OCI-LY7 (cell line): Measurements from ENCODE around the gene MIB2.

Experiments used
- CTCF ChIP-seq: fragments of 200-600 bp; sonication (generic); conservative IDR thresholded peaks from 2 replicates; pipeline ENCODE4 v1.5.1; 2014; ENCODE audit warnings: mild to moderate bottlenecking, antibody characterized with exemption, low read length, moderate library complexity, mixed read lengths
- EZH2phosphoT487 ChIP-seq: fragments of 200-600 bp; sonication (generic); IDR thresholded peaks from 2 replicates; pipeline ENCODE4 v1.6.1; 2018; ENCODE audit warnings: low read depth, borderline replicate concordance, mild to moderate bottlenecking, mixed run types, antibody characterized with exemption, low read length, moderate library complexity, mixed read lengths

GRCh38 chr1:1609822-1610485 lies 5.3 kb upstream of the MIB2 start:
- TF ChIP-seq CTCF: no peak
- TF ChIP-seq EZH2phosphoT487: no peak
